ENCODE data around the gene EPGN.

- TF ChIP-seq POLR2AphosphoS5 (IDR thresholded peaks at IDR 0.05; ENCODE audit: low read depth, low read length) (no peak), POLR2A (IDR thresholded peaks at IDR 0.05; ENCODE audit: low read depth, low read length) (no peak)
Observed at GRCh38 chr4:74287164-74287563, 21.1 kb upstream of the EPGN start.
